ENCODE measurements around the gene NMU.
"Not testable (repeated sequence)": the region's sequence is repeated elsewhere in the genome, so short reads cannot be mapped to it uniquely, and the experiment has no call there.

The NMU gene

DNA sequence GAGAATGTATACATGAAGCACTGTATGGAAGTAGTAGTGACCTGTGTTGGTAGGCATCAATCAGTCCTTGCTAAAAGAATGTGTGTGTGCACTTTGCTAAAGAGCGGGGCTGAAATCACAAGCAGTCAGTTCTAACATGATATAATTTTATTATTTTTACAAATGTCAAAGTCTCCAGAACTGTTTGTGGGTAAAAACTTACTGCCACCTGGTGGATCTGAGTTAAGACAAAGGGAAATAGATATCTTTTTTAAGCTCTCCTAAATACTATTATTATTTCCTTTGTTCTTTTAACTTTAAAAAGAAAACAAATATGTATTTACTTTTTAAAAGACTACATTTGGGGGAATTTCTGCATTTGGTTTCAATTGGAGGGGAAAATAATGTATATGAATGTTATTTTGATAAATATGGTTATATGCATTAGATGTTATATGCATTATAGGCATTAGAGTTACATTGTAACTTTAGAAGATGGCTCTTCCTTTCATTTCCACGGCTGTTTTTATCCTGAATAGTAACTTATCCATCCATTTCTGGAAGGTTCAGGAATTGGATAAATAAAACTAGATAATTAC lies 81.6 kb downstream of the NMU start:
- Histone ChIP-seq H3K36me3 (ENCODE audit: insufficient read depth, low read length) (no peaks in the 10 kb centered on the region), H4K20me1 (ENCODE audit: insufficient read depth, low read length) (no peaks in the 10 kb centered on the region), H3K9ac (ENCODE audit: low read depth, low read length) (no peak overlapping the region), H3K27me3 (ENCODE audit: insufficient read depth, low read length, poor library complexity) (no peaks in the 10 kb centered on the region), H2AFZ (ENCODE audit: low read depth, low read length) (no peak overlapping the region), H3K4me1 (ENCODE audit: insufficient read depth, low read length) (no peaks in the 10 kb centered on the region), H3K4me3 (ENCODE audit: low read depth in 1 of 2, low read length in 2 of 2) (no peak overlapping the region), H3K9me3 (ENCODE audit: insufficient read depth, low read length, severe bottlenecking) (no peaks in the 10 kb centered on the region), H3K79me2 (ENCODE audit: insufficient read depth, low read length) (no peaks in the 10 kb centered on the region), H3K4me2 (ENCODE audit: insufficient read depth, low read length) (no peak overlapping the region), H3K27ac (ENCODE audit: low read length) (no peak overlapping the region)
- ATAC-seq (ENCODE audit: insufficient read depth, low read depth), result peak; percentile 53; the same call in 2 of the 3 replicates
- TF ChIP-seq EZH2 (IDR thresholded peaks at IDR 0.05; ENCODE audit: borderline replicate concordance, low read depth, low read length, severe bottlenecking), result no peak
- TF ChIP-seq, protein P1, sequence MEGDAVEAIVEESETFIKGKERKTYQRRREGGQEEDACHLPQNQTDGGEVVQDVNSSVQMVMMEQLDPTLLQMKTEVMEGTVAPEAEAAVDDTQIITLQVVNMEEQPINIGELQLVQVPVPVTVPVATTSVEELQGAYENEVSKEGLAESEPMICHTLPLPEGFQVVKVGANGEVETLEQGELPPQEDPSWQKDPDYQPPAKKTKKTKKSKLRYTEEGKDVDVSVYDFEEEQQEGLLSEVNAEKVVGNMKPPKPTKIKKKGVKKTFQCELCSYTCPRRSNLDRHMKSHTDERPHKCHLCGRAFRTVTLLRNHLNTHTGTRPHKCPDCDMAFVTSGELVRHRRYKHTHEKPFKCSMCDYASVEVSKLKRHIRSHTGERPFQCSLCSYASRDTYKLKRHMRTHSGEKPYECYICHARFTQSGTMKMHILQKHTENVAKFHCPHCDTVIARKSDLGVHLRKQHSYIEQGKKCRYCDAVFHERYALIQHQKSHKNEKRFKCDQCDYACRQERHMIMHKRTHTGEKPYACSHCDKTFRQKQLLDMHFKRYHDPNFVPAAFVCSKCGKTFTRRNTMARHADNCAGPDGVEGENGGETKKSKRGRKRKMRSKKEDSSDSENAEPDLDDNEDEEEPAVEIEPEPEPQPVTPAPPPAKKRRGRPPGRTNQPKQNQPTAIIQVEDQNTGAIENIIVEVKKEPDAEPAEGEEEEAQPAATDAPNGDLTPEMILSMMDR (IDR thresholded peaks at IDR 0.05; ENCODE audit: borderline replicate concordance, extremely low read depth, low read length, poor library complexity, severe bottlenecking), result peak; percentile 49
- no peak for DNase-seq

DNA sequence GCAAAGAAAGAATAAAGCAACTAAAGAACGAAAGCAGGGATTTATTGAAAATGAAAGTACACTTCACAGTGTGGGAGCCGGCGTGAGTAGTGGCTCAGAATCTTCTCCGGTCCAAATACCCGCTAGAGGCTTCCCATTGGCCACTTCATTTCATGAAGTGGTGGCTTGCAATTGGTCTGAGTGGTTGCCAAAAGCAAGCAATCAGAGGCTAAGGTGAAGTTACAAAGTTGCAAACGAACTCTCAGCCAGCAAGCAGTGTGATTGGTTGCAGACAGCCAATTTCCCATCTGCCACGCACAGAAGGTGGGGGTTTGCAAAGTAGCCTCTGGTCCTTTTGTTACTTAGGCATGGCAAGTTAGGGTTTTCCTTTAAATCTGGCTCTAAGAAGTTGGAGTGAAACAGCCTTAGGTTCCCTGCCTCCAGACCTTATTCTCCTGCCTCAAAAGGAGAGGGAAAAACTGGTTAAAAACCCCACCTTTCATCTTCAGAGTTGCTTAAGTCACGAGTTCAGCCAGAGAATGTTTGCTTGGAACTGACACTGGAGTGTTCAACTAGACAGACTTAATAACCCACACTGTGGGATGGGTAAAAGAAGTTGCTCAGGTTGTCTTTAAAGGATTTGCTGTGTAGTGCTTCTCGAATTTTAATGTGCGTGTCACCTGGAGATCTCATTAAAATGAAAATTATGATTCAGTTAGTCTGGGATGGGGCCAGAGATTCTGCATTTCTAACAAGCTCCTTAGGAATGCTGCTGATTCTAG lies 82.5 kb downstream of the NMU start:
- no peak overlapping the region for H3K4me3 ChIP-seq (ENCODE audit: low read depth in 1 of 2, low read length in 2 of 2)
- H4K20me1 ChIP-seq (ENCODE audit: insufficient read depth, low read length), result no peaks in the 10 kb centered on the region
- H3K36me3 ChIP-seq (ENCODE audit: insufficient read depth, low read length), result no peaks in the 10 kb centered on the region
- no peaks in the 10 kb centered on the region for H3K9me3 ChIP-seq (ENCODE audit: insufficient read depth, low read length, severe bottlenecking)
- no peak for DNase-seq
- H2AFZ ChIP-seq (ENCODE audit: low read depth, low read length), result 0 out of 2 replicates have a peak overlapping the region, but pooled peaks have one; percentile 25
- no peak overlapping the region for H3K9ac ChIP-seq (ENCODE audit: low read depth, low read length)
- no peak for ATAC-seq (ENCODE audit: insufficient read depth, low read depth)
- no peaks in the 10 kb centered on the region for H3K79me2 ChIP-seq (ENCODE audit: insufficient read depth, low read length)
- H3K4me2 ChIP-seq (ENCODE audit: insufficient read depth, low read length), result no peak overlapping the region
- no peaks in the 10 kb centered on the region for H3K27me3 ChIP-seq (ENCODE audit: insufficient read depth, low read length, poor library complexity)
- peaks cover under 1% of the 10 kb centered on the region; the same call in 1 of the 2 replicates for H3K4me1 ChIP-seq (ENCODE audit: insufficient read depth, low read length)
- TF ChIP-seq, protein P1 (IDR thresholded peaks at IDR 0.05; ENCODE audit: borderline replicate concordance, extremely low read depth, low read length, poor library complexity, severe bottlenecking), result no peak
- no peak for TF ChIP-seq EZH2 (IDR thresholded peaks at IDR 0.05; ENCODE audit: borderline replicate concordance, low read depth, low read length, severe bottlenecking)
- H3K27ac ChIP-seq (ENCODE audit: low read length), result no peak overlapping the region

DNA sequence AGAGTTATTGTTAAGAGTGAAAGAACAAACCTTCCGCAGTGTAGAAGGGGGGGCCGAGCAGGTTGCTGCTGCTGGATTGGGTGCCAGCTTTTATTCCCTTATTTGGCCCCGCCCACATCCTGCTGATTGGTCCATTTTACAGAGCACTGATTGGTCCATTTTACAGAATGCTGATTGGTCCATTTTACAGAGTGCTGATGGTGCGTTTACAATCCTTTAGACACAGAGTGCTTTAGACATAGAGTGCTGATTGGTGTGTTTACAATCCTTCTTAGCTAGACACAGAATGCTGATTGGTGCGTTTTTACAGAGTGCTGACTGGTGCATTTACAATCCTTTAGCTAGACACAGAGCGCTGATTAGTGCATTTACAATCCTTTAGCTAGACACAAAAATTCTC lies 84.1 kb downstream of the NMU start:
- not testable (repeated sequence) for H3K9me3 ChIP-seq (ENCODE audit: insufficient read depth, low read length, severe bottlenecking); H3K27ac ChIP-seq (ENCODE audit: low read length); ATAC-seq (ENCODE audit: insufficient read depth, low read depth)

DNA sequence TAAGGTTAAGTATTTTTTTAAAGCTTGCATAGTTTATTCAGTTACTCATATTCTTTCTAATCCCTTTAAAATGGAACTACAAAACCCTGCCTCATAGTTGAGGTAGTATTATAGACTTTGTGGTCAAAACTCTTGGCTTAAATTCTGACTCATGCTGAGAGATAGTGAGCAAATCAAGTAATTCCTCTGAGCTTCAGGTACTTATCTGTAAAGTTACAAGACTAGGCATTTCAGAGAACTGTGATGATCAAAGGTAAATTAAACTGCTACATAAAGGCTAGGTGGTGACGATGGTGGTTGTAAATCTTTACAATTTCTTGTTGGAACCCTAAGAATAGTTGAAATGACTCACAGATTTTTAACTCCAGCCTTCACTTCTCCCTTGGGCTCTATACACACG lies 86.2 kb downstream of the NMU start:
- no peak for ATAC-seq (ENCODE audit: insufficient read depth, low read depth)
- H3K27me3 ChIP-seq (ENCODE audit: insufficient read depth, low read length, poor library complexity), result no peaks in the 10 kb centered on the region
- H3K4me3 ChIP-seq (ENCODE audit: low read depth in 1 of 2, low read length in 2 of 2), result no peak overlapping the region
- H3K36me3 ChIP-seq (ENCODE audit: insufficient read depth, low read length), result no peaks in the 10 kb centered on the region; the same call in 1 of the 2 replicates
- no peak for DNase-seq
- H2AFZ ChIP-seq (ENCODE audit: low read depth, low read length), result no peak overlapping the region
- no peak overlapping the region for H3K9ac ChIP-seq (ENCODE audit: low read depth, low read length)
- H4K20me1 ChIP-seq (ENCODE audit: insufficient read depth, low read length), result peaks cover 2% of the 10 kb centered on the region; the same call in 1 of the 2 replicates
- no peak overlapping the region for H3K27ac ChIP-seq (ENCODE audit: low read length)
- no peak overlapping the region for H3K4me2 ChIP-seq (ENCODE audit: insufficient read depth, low read length)
- TF ChIP-seq, protein P1 (IDR thresholded peaks at IDR 0.05; ENCODE audit: borderline replicate concordance, extremely low read depth, low read length, poor library complexity, severe bottlenecking), result no peak
- no peak for TF ChIP-seq EZH2 (IDR thresholded peaks at IDR 0.05; ENCODE audit: borderline replicate concordance, low read depth, low read length, severe bottlenecking)
- H3K9me3 ChIP-seq (ENCODE audit: insufficient read depth, low read length, severe bottlenecking), result no peaks in the 10 kb centered on the region
- peaks cover 21% of the 10 kb centered on the region for H3K4me1 ChIP-seq (ENCODE audit: insufficient read depth, low read length)
- H3K79me2 ChIP-seq (ENCODE audit: insufficient read depth, low read length), result peaks cover 18% of the 10 kb centered on the region

More for the DNA sequence above, 84.1 kb downstream of the NMU start:
- not testable (repeated sequence) for DNase-seq; H2AFZ ChIP-seq (ENCODE audit: low read depth, low read length); H3K4me3 ChIP-seq (ENCODE audit: low read depth in 1 of 2, low read length in 2 of 2); H3K9ac ChIP-seq (ENCODE audit: low read depth, low read length); H3K36me3 ChIP-seq (ENCODE audit: insufficient read depth, low read length); H3K27me3 ChIP-seq (ENCODE audit: insufficient read depth, low read length, poor library complexity); H3K79me2 ChIP-seq (ENCODE audit: insufficient read depth, low read length); H4K20me1 ChIP-seq (ENCODE audit: insufficient read depth, low read length); H3K4me2 ChIP-seq (ENCODE audit: insufficient read depth, low read length)
- peaks cover 14% of the 10 kb centered on the region for H3K4me1 ChIP-seq (ENCODE audit: insufficient read depth, low read length)
